Measurements from ENCODE around the gene FTH1. TPM values are rescaled to one million over a fixed set of nuclear protein-coding genes. Genes with fewer than 3 reads are reported as not detected.

FTH1 gene
- total RNA-seq, 1 donor from 2014 or later: 885 TPM

GRCh38 chr11:61971248-61972111 lies 4.0 kb upstream of the FTH1 start:
- Mint-ChIP-seq H3K27me3 (ENCODE audit: unreplicated experiment) (peaks cover 7% of the 10 kb centered on the region), H3K4me1 (ENCODE audit: low read depth, unreplicated experiment) (peaks cover 19% of the 10 kb centered on the region)
- no peak for TF ChIP-seq CTCF (IDR thresholded peaks at IDR 0.05; ENCODE audit: partially characterized antibody, unreplicated experiment)

GRCh38 chr11:61969838-61970662 lies 2.6 kb upstream of the FTH1 start:
- peaks cover 24% of the 10 kb centered on the region for H3K4me1 Mint-ChIP-seq (ENCODE audit: low read depth, unreplicated experiment)
- H3K36me3 Mint-ChIP-seq (ENCODE audit: unreplicated experiment): no peaks in the 10 kb centered on the region
- no peak for TF ChIP-seq CTCF (IDR thresholded peaks at IDR 0.05; ENCODE audit: partially characterized antibody, unreplicated experiment)
- H3K27me3 Mint-ChIP-seq (ENCODE audit: unreplicated experiment): peaks cover 10% of the 10 kb centered on the region
- H3K9me3 Mint-ChIP-seq (ENCODE audit: unreplicated experiment): peaks cover 8% of the 10 kb centered on the region
- H3K27ac Mint-ChIP-seq (ENCODE audit: unreplicated experiment): no peak overlapping the region
- no peak overlapping the region for H3K4me3 Mint-ChIP-seq (ENCODE audit: unreplicated experiment)
- DNase-seq: no peak

More at GRCh38 chr11:61971248-61972111, 4.0 kb upstream of the FTH1 start:
- H3K9me3 Mint-ChIP-seq (ENCODE audit: unreplicated experiment): peaks cover 5% of the 10 kb centered on the region
- DNase-seq: peak; percentile 65
- H3K27ac Mint-ChIP-seq (ENCODE audit: unreplicated experiment): peak overlapping the region; percentile 31
- no peaks in the 10 kb centered on the region for H3K36me3 Mint-ChIP-seq (ENCODE audit: unreplicated experiment)
- H3K4me3 Mint-ChIP-seq (ENCODE audit: unreplicated experiment): peak overlapping the region; percentile 25

- Mint-ChIP-seq H3K27ac (ENCODE audit: unreplicated experiment) (peak overlapping the region; percentile 50), H3K4me1 (ENCODE audit: low read depth, unreplicated experiment) (peaks cover 23% of the 10 kb centered on the region), H3K4me3 (ENCODE audit: unreplicated experiment) (no peak overlapping the region), H3K9me3 (ENCODE audit: unreplicated experiment) (peaks cover 8% of the 10 kb centered on the region), H3K36me3 (ENCODE audit: unreplicated experiment) (no peaks in the 10 kb centered on the region), H3K27me3 (ENCODE audit: unreplicated experiment) (peaks cover 10% of the 10 kb centered on the region)
- no peak for DNase-seq
- no peak for TF ChIP-seq CTCF (IDR thresholded peaks at IDR 0.05; ENCODE audit: partially characterized antibody, unreplicated experiment)
Observed at GRCh38 chr11:61969391-61969758, 1.9 kb upstream of the FTH1 start.

- peak overlapping the region; percentile 96 for H3K27ac Mint-ChIP-seq (ENCODE audit: unreplicated experiment)
Observed at GRCh38 chr11:61968758-61969390, 1.4 kb upstream of the FTH1 start.

More at GRCh38 chr11:61968758-61969390, 1.4 kb upstream of the FTH1 start:
- H3K27me3 Mint-ChIP-seq (ENCODE audit: unreplicated experiment): peaks cover 10% of the 10 kb centered on the region
- H3K4me3 Mint-ChIP-seq (ENCODE audit: unreplicated experiment): peak overlapping the region; percentile 85
- H3K4me1 Mint-ChIP-seq (ENCODE audit: low read depth, unreplicated experiment): peaks cover 23% of the 10 kb centered on the region
- DNase-seq: no peak
- H3K9me3 Mint-ChIP-seq (ENCODE audit: unreplicated experiment): peaks cover 8% of the 10 kb centered on the region
- no peak for TF ChIP-seq CTCF (IDR thresholded peaks at IDR 0.05; ENCODE audit: partially characterized antibody, unreplicated experiment)
- H3K36me3 Mint-ChIP-seq (ENCODE audit: unreplicated experiment): peaks cover 3% of the 10 kb centered on the region
